Body of pancreas (tissue), 4 donors: ENCODE measurements around the gene STAT5A. TPM values are rescaled to one million over a fixed set of nuclear protein-coding genes. Genes with fewer than 3 reads are reported as not detected.
A peak's percentile ranks its signal among the peaks of the same experiment; 100 is the strongest.

Source experiments
- ATAC-seq: fragments of 150-250 bp; one replicate; pipeline ENCODE4 v1.9.1; 2016
- DNase-seq, 4 donors: peaks; one replicate each; pipeline ENCODE4 v3.0.0-alpha.2; 2019
- H3K27ac ChIP-seq, 4 donors: fragments of 200-600 bp; sonication (generic); 1 replicate in 3 of 4; 2 replicates in 1 of 4; pipeline versions ENCODE4 v1.5.1 to v1.6.1; 2016 to 2019; ENCODE audit warnings: mild to moderate bottlenecking in 1 of 4, mixed read lengths in 1 of 4, moderate library complexity in 1 of 4
- H3K27me3 ChIP-seq, 2 donors: fragments of 200-600 bp; sonication (generic); one replicate each; pipeline ENCODE4 v1.6.0; 2016; ENCODE audit warnings: mild to moderate bottlenecking in 1 of 2
- H3K36me3 ChIP-seq, 2 donors: fragments of 200-600 bp; sonication (generic); replicated peaks in 1 of 2; 2 replicates each; pipeline ENCODE4 v1.5.1; 2016; ENCODE audit warnings: low read depth in 2 of 2; ENCODE audit not compliant: insufficient read depth in 1 of 2
- H3K4me1 ChIP-seq: fragments of 200-600 bp; sonication (generic); one replicate; pipeline ENCODE4 v1.6.0; 2016
- H3K4me3 ChIP-seq, 2 donors: fragments of 200-600 bp; sonication (generic); 1 replicate in 1 of 2; 2 replicates in 1 of 2; pipeline ENCODE4 v1.5.1; 2016 to 2019
- H3K9me3 ChIP-seq, 3 donors: fragments of 200-600 bp; sonication (generic); 1 replicate in 2 of 3; 2 replicates in 1 of 3; pipeline ENCODE4 v1.5.1; 2016
- CTCF ChIP-seq, 7 experiments: fragments of 450-650 bp in 4 of 7; fragments of 200-600 bp in 3 of 7; sonication (generic) in 3 of 7; IDR thresholded peaks; one replicate each; pipeline ENCODE4 v1.5.1; 2016 to 2019; ENCODE audit warnings: antibody characterized with exemption in 7 of 7
- POLR2A ChIP-seq, 3 donors: fragments of 450-650 bp; IDR thresholded peaks; one replicate each; pipeline ENCODE4 v1.6.1; 2016; ENCODE audit warnings: antibody characterized with exemption in 3 of 3, mild to moderate bottlenecking in 2 of 3
- WGBS, 2 donors: methylation state at CpG; one replicate each; pipeline ENCODE4 v1.1.5; 2017; 5-methylcytosine and 5-hydroxymethylcytosine counted together
- intact Hi-C: fragments of 100-400 bp; cut with DNase I; formaldehyde crosslinking; loops from one replicate; pipeline ENCODE4 v1.15.1; 2023
- total RNA-seq, 2 donors: library from RNA; depleted of rRNA; stranded (reverse); fragments of >200 nt; gene quantifications; one replicate each; pipeline ENCODE4 v1.1.0, GENCODE V29; 2016

STAT5A gene
- total RNA-seq, 2 donors from 2014 or later, result 25.2 to 52.1 TPM

GRCh38 chr17:42311240-42312034, 23.1 kb downstream of the STAT5A start:
- 58 to 84% methylated on average over 19 of the region's 19 CpGs for WGBS, 2 donors
- no peaks in the 10 kb centered on the region for H3K27me3 ChIP-seq
- H3K27ac ChIP-seq, result peak overlapping the region in 2 of 4 donors; percentile 44 to 71
- H3K4me1 ChIP-seq, result peaks cover 18% of the 10 kb centered on the region
- TF ChIP-seq CTCF (IDR thresholded peaks at IDR 0.05) (no peak), POLR2A (IDR thresholded peaks at IDR 0.05) (no peak)
- peak; percentile 54 to 84 (median 70) for DNase-seq
- intact Hi-C loops, result loop anchor here (10.0 kb wide), 1 partner anchor 203 kb away; no protein-coding TSS in a partner anchor
- no peak overlapping the region for H3K4me3 ChIP-seq
- H3K36me3 ChIP-seq, result peaks cover 0 to 22% of the 10 kb centered on the region in 2 donors
- no peaks in the 10 kb centered on the region for H3K9me3 ChIP-seq
- peak; percentile 53 for ATAC-seq

- intact Hi-C loops, result loop anchor here (10.0 kb wide), 1 partner anchor 203 kb away; no protein-coding TSS in a partner anchor
- Histone ChIP-seq H3K27me3 (no peaks in the 10 kb centered on the region), H3K9me3 (no peaks in the 10 kb centered on the region), H3K4me1 (peaks cover 18% of the 10 kb centered on the region), H3K4me3 (no peak overlapping the region), H3K27ac (peak overlapping the region in 2 of 4 donors; percentile 44 to 71), H3K36me3 (peaks cover 0 to 27% of the 10 kb centered on the region in 2 donors)
- DNase-seq, result no peak
- ATAC-seq, result no peak
- WGBS, 2 donors, result 35 to 78% methylated on average over 2 to 5 of the region's 5 CpGs
- TF ChIP-seq CTCF (IDR thresholded peaks at IDR 0.05), result no peak
- TF ChIP-seq POLR2A (IDR thresholded peaks at IDR 0.05), result no peak
Observed at GRCh38 chr17:42312035-42312284, 23.7 kb downstream of the STAT5A start.

- ATAC-seq (peak; percentile 65), DNase-seq (peak; percentile 64 to 83 (median 82))
- H3K4me1 ChIP-seq, result peaks cover 23% of the 10 kb centered on the region
- no peak for TF ChIP-seq POLR2A (IDR thresholded peaks at IDR 0.05)
- TF ChIP-seq CTCF (IDR thresholded peaks at IDR 0.05), result peak; percentile 20 to 62 (median 36)
- no peaks in the 10 kb centered on the region for H3K27me3 ChIP-seq
- no peaks in the 10 kb centered on the region for H3K9me3 ChIP-seq
- H3K4me3 ChIP-seq, result no peak overlapping the region
- peaks cover 0 to 28% of the 10 kb centered on the region in 2 donors for H3K36me3 ChIP-seq
- intact Hi-C loops, result loop anchor here (10.0 kb wide), 1 partner anchor 202 kb away; no protein-coding TSS in a partner anchor
- 27 to 67% methylated on average over 14 to 50 of the region's 54 CpGs for WGBS, 2 donors
- peak overlapping the region in 2 of 4 donors; percentile 44 to 71 for H3K27ac ChIP-seq
Observed at GRCh38 chr17:42312285-42313130, 24.2 kb downstream of the STAT5A start.

GRCh38 chr17:42313389-42313772, 25.1 kb downstream of the STAT5A start:
- Histone ChIP-seq H3K4me3 (no peak overlapping the region), H3K9me3 (no peaks in the 10 kb centered on the region), H3K27me3 (no peaks in the 10 kb centered on the region), H3K36me3 (peaks cover 0 to 29% of the 10 kb centered on the region in 2 donors), H3K4me1 (peaks cover 30% of the 10 kb centered on the region), H3K27ac (no peak overlapping the region)
- ATAC-seq, result no peak
- no peak for DNase-seq
- WGBS, 2 donors, result 93 to 100% methylated on average over 4 of the region's 4 CpGs
- intact Hi-C loops, result loop anchor here (10.0 kb wide), 1 partner anchor 201 kb away; no protein-coding TSS in a partner anchor
- TF ChIP-seq POLR2A (IDR thresholded peaks at IDR 0.05), result no peak
- TF ChIP-seq CTCF (IDR thresholded peaks at IDR 0.05), result no peak
